HG03575 (cell line): ENCODE data around the gene KLF11.

Experiments used
- ATAC-seq: cut with Tn5 transposase; IDR thresholded peaks from one replicate; pipeline ENCODE4 v1.9.1; 2021; ENCODE audit not compliant: unreplicated experiment, insufficient number of reproducible peaks, low FRiP score; ENCODE audit errors: extremely low read depth

KLF11 gene

DNA sequence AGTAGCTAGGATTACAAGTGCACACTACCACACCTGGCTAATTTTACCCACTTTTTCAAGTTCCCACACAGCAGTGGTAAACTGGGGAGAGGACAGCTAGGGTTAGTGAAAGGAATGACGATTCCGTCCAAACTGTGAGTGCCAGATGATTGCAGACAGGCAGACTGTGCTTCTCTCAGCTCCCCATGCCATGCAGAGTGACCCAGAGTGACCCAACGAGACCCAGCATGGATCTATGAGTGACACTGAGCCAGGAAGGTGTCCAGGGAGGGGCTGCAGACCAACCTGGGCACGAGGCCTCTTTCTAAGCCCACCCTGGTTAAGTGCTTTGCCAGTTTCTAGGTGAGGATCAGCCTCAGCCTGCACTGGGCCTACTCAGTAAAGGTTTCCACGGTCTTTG lies 7.7 kb upstream of the KLF11 start:
- ATAC-seq: no peak

DNA sequence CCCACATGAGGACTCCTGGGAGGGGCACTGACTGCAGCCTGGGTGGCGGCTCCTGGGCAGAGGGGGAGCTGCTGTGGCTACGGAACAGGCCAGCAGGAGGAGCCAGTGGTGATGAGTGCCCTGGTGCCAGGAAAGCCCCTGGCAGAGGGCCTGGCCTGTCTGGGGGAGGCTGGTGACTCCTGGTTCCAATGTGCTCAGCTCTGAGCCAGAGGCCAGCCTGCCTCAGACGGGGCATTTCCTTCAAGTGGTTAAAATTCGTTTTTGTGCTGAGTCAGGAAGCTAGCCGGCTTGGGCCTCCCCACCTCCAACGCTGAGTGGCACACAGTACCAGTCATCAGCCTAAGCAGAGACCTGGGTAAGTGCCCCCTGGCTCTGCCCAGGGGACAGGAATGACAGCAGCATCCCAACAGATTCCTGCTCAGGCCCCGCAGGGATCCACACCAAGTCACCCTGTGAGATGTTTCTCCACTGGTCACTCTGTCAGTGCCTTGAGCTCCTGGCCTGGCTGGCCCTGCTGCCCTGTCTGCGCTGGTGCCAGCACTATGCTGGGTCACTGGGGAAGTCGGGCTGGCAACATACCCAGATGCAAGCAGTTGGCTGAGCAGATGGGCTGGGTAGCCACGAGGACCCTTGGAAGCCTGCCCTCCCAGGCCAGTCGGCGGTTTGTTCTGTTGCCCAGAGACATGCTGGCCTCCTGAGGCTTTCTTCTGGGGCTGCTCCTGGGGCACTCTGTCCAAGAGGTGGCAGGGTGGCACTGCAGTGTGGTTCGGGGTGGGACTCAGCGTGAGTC lies 7.1 kb upstream of the KLF11 start:
- no peak for ATAC-seq

GRCh38 chr2:10038123-10038522 lies 5.2 kb upstream of the KLF11 start:
- no peak for ATAC-seq

DNA sequence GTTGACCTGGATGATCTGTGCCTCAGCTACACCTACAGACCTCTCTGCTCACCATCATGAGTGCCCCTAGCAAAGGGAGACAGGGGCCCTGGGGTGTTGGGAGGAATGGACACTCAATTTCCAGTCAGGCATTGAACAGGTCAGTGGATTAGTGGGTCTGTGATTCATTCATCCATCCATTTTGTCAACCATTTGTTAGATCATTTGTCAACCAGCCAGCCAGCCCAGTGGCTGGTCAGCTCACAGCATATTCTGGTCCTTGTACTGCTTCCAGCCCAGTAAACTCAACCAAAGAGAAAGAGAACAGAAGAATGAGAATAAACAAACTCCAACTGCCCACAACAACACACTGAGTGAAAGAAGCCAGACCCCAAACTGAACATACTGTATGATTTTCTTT lies 4.6 kb upstream of the KLF11 start:
- no peak for ATAC-seq

- no peak for ATAC-seq
These were observed 3.5 kb upstream of the KLF11 start for GRCh38 chr2:10039658-10040410.

DNA sequence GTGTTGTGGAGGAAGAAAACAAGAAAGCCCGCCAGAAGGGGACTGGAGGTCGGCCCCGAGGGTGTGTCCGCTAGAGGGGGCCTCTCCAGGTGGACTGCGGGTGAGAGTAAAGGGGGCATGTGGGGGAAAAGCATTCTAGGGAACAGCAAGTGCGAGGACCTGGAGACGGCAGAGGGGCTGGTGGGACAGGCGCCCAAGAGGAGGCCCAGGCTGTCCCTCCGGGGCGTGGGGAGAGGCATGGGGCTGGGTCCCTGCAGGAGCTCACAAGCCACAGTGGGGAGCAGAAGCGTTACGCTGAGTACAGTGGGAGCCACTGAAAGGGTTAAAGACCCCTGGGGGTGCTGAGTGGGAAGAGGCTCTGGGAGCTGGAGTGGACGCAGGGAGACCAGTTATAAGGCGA lies 1.6 kb upstream of the KLF11 start:
- ATAC-seq: no peak

GRCh38 chr2:10042301-10043161 lies 819 bp upstream of the KLF11 start:
- no peak for ATAC-seq

DNA sequence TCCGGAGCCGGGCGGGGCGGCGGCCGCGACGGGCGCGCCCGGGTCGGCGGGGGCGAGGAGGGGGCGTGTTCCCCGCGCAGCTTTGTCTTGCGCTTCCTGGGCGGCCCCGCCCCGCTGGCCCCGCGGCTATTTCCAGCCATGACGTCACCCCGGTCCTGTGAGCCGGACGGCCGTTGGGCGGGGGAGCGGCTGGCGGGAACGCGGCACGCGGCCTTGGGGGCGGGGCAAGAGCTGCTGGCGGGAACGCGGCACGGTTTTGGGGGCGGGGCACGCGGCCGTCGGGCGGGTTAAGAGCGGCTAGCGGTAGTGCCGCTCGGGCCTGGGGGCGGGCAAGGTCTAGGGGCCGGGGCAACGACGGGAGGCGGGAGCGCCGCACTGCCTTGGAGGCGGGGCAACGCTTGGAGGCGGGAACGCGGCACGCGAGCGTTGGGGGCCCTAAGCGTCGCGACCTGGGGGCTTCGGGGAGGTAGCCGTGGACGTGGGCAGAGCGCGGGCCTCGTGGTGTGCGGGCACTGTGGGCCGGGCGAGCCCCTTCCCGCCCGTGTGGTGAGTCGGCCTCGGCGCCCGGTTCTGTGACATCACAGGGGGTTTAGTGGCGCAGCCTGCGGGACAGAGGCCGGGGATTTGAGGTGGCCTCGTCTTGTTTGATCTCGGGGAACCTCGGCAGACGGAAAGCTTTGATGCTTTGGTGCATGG lies 704 bp downstream of the KLF11 start:
- no peak for ATAC-seq

DNA sequence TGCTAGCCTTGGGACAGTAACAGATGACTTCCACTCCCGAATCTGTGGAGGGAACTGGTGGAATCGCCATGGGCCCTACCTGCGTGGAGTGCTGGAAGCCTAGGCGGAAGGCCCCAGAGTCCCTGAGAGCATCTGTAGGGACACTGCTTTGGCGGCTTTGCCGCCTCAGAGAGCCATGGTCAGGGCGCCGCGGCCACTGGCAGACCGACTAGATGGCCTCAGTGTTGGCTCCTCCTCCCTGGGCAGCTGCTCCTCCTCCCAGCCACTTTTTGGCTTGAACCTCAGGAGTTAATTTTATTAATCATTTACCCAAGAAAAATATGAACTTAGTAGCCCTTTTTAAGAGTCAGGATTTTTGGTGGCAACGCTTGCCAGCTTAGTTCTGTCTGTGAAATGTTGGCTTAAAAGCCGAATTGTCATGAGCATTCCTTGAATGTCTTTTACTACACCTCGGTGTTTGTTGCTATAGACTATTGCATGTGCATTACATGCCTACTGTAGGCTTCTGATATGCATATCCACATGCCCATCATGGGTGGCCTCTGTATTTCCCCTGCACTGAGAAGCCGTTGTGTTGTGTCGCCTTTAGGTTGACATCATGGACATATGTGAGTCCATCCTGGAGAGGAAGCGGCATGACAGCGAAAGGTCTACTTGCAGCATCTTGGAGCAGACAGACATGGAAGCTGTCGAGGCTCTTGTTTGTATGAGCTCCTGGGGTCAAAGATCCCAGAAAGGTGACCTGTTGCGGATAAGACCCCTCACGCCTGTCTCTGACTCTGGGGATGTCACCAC lies 2.4 kb downstream of the KLF11 start:
- no peak for ATAC-seq

GRCh38 chr2:10046931-10047330 lies 3.6 kb downstream of the KLF11 start:
- no peak for ATAC-seq

- ATAC-seq: no peak
These were observed 4.5 kb downstream of the KLF11 start for GRCh38 chr2:10047616-10048500.

GRCh38 chr2:10048501-10049171 lies 5.3 kb downstream of the KLF11 start:
- no peak for ATAC-seq

- no peak for ATAC-seq
These were observed 8.9 kb downstream of the KLF11 start for GRCh38 chr2:10052216-10052615.

DNA sequence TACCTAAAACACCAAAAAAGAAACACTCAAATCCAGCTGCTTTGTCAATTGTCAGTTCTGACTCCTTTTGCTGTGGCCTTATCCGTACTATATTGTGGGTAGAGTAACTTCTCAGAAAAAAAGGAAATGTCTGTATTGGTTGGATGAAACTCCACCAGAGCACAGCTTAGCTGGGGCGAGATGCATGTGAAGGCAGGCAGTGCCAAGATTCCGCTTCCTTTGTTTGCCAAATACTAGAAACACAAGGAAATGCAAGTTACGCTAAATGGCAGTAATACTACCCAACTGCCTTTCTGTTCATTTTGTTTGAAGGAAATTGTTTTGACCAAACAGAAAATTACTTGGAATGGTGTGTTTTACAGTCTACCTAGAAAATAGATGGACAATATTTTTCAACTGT lies 10.0 kb downstream of the KLF11 start:
- ATAC-seq: no peak

DNA sequence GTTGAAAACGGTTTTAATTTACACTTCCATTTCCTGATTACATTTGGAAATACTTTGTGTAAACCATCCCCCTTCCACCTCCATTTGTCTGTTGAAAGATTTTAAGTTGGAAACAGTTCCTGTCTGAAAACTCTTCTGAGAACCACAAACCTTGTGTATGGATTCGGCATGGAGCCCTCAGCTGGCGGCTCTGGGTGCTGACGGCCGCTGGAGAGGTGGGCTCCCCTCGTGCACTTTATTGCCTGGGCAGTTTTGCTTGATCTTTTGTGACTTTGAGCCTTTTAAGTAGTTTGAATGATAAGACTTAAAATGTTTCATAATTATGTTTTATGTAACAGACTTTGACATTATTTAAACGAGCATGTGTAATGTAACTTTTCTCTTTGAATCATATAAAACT lies 11.1 kb downstream of the KLF11 start:
- no peak for ATAC-seq

DNA sequence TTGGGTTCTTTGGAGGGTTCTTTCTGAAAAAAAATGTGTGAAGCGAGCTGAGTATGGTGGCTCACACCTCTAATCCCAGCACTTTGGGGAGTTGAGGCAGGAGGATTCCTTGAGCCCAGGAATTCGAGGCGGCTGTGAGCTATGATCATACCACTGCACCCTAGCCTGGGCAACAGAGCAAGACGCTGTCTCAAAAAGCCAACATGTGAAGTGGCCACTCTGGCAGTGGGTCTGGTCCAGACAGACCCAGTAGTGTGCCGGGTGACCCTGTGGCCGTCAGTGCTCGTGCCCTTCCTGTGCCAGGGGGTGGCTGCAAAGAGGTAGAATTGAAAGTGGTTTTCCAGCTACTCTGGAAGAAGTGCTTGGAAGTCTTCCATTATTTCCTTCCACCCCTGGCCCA lies 11.6 kb downstream of the KLF11 start:
- ATAC-seq: no peak

GRCh38 chr2:10056439-10056838 lies 13.1 kb downstream of the KLF11 start:
- no peak for ATAC-seq
